Measurements from ENCODE around the gene GMDS. TPM values are rescaled to one million over a fixed set of nuclear protein-coding genes. Genes with fewer than 3 reads are reported as not detected.

The GMDS gene
- total and polyA plus RNA-seq, 2 experiments from 2014 or later, result 30.1 to 36.5 TPM

DNA sequence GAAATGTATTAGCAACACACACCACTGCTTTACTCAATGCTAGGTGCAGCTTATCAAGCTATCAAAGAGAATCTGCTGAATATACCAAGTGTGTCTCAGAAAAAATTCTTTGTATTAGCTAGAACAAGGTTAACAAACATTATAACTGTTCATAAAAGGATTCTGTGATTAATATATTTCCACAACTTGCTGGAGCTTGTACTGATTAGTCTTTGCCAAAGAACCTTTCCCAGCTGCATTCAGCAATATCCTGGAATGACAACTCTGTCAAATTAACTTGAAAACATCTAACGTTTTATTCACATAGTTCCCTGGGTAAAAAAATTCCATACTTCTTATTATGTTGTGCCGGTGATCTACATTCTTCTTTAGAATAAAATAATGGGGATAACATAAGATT, 383.0 kb downstream of the GMDS start:
- H3K27ac ChIP-seq (ENCODE audit: low read depth), result no peak overlapping the region
- H3K4me3 ChIP-seq, result no peak overlapping the region
- no peak for TF ChIP-seq NANOG (IDR thresholded peaks at IDR 0.05; ENCODE audit: borderline replicate concordance)
- TF ChIP-seq JUNB (IDR thresholded peaks at IDR 0.05; ENCODE audit: unreplicated experiment), result no peak
- no peak for TF ChIP-seq CTCF (conservative IDR thresholded peaks at IDR 0.05; ENCODE audit: low read depth in 2 of 2)
- no peak for TF ChIP-seq EZH2phosphoT487 (IDR thresholded peaks at IDR 0.05; ENCODE audit: unreplicated experiment)
- no peak for TF ChIP-seq CREB1 (CRISPR knock-in tag; IDR thresholded peaks at IDR 0.05; ENCODE audit: low read depth)
- no peak for TF ChIP-seq EZH2 (IDR thresholded peaks at IDR 0.05; ENCODE audit: low read depth, unreplicated experiment)
- TF ChIP-seq, protein P1, sequence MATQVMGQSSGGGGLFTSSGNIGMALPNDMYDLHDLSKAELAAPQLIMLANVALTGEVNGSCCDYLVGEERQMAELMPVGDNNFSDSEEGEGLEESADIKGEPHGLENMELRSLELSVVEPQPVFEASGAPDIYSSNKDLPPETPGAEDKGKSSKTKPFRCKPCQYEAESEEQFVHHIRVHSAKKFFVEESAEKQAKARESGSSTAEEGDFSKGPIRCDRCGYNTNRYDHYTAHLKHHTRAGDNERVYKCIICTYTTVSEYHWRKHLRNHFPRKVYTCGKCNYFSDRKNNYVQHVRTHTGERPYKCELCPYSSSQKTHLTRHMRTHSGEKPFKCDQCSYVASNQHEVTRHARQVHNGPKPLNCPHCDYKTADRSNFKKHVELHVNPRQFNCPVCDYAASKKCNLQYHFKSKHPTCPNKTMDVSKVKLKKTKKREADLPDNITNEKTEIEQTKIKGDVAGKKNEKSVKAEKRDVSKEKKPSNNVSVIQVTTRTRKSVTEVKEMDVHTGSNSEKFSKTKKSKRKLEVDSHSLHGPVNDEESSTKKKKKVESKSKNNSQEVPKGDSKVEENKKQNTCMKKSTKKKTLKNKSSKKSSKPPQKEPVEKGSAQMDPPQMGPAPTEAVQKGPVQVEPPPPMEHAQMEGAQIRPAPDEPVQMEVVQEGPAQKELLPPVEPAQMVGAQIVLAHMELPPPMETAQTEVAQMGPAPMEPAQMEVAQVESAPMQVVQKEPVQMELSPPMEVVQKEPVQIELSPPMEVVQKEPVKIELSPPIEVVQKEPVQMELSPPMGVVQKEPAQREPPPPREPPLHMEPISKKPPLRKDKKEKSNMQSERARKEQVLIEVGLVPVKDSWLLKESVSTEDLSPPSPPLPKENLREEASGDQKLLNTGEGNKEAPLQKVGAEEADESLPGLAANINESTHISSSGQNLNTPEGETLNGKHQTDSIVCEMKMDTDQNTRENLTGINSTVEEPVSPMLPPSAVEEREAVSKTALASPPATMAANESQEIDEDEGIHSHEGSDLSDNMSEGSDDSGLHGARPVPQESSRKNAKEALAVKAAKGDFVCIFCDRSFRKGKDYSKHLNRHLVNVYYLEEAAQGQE (IDR thresholded peaks at IDR 0.05; ENCODE audit: unreplicated experiment), result no peak
- TF ChIP-seq POLR2AphosphoS5 (IDR thresholded peaks at IDR 0.05; ENCODE audit: low read depth), result no peak
- no peak for TF ChIP-seq ZNF462 (CRISPR knock-in tag; IDR thresholded peaks at IDR 0.05)
- TF ChIP-seq ZNF331 (CRISPR knock-in tag; IDR thresholded peaks at IDR 0.05; ENCODE audit: low read depth), result no peak
- TF ChIP-seq STAT1 (IDR thresholded peaks at IDR 0.05; ENCODE audit: unreplicated experiment), result no peak
- TF ChIP-seq, protein P2, sequence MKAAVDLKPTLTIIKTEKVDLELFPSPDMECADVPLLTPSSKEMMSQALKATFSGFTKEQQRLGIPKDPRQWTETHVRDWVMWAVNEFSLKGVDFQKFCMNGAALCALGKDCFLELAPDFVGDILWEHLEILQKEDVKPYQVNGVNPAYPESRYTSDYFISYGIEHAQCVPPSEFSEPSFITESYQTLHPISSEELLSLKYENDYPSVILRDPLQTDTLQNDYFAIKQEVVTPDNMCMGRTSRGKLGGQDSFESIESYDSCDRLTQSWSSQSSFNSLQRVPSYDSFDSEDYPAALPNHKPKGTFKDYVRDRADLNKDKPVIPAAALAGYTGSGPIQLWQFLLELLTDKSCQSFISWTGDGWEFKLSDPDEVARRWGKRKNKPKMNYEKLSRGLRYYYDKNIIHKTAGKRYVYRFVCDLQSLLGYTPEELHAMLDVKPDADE (IDR thresholded peaks at IDR 0.05), result no peak
- TF ChIP-seq ZNF114 (CRISPR knock-in tag; IDR thresholded peaks at IDR 0.05), result no peak
- no peaks in the 10 kb centered on the region for H3K36me3 ChIP-seq (ENCODE audit: insufficient read depth)
- H3K79me2 ChIP-seq (replicated peaks; ENCODE audit: insufficient read depth), result no peaks in the 10 kb centered on the region
- DNase-seq (ENCODE audit: low spot score) (no peak), ATAC-seq (no peak)
- no peak overlapping the region for H2AFZ ChIP-seq
- Mint-ChIP-seq H3K27ac (no peak overlapping the region), H3K27me3 (ENCODE audit: insufficient read depth, low read depth, poor library complexity) (no peaks in the 10 kb centered on the region), H3K4me3 (no peak overlapping the region), H3K36me3 (ENCODE audit: low read depth) (no peaks in the 10 kb centered on the region), H3K9me3 (no peaks in the 10 kb centered on the region), H3K4me1 (peaks cover 44% of the 10 kb centered on the region)
- no peaks in the 10 kb centered on the region for H3F3A ChIP-seq (replicated peaks; ENCODE audit: low read depth)
- H3K9me2 ChIP-seq (ENCODE audit: insufficient read depth), result no peaks in the 10 kb centered on the region
- no peaks in the 10 kb centered on the region for H3K27me3 ChIP-seq (ENCODE audit: insufficient read depth)
- H3K4me1 ChIP-seq (ENCODE audit: insufficient read depth), result peaks cover 28% of the 10 kb centered on the region
- no peak overlapping the region for H3K4me2 ChIP-seq
- H4K20me1 ChIP-seq (replicated peaks; ENCODE audit: insufficient read depth), result no peaks in the 10 kb centered on the region
